Mucosa of rectum (tissue), 2 donors: ENCODE data around the gene MARCO.
"Not testable (repeated sequence)": the region's sequence is repeated elsewhere in the genome, so short reads cannot be mapped to it uniquely, and the experiment has no call there.

Experiments
- H3K27ac ChIP-seq, 2 donors: one replicate each; pipeline ENCODE4 v1.7.0; 2013; ENCODE audit warnings: inconsistent platforms in 2 of 2, low read depth in 2 of 2, low read length in 2 of 2
- H3K27me3 ChIP-seq, 2 donors: one replicate each; pipeline ENCODE4 v1.7.0; 2013; ENCODE audit warnings: low read length in 2 of 2; ENCODE audit not compliant: control insufficient read depth in 2 of 2, insufficient read depth in 2 of 2
- H3K36me3 ChIP-seq, 2 donors: one replicate each; pipeline ENCODE4 v1.7.0; 2013; ENCODE audit warnings: low read length in 2 of 2; ENCODE audit not compliant: control insufficient read depth in 2 of 2, insufficient read depth in 2 of 2
- H3K4me1 ChIP-seq, 2 donors: one replicate each; pipeline ENCODE4 v1.7.0; 2013; ENCODE audit warnings: low read length in 2 of 2, mild to moderate bottlenecking in 1 of 2; ENCODE audit not compliant: control insufficient read depth in 2 of 2, insufficient read depth in 2 of 2
- H3K4me3 ChIP-seq, 2 donors: one replicate each; pipeline ENCODE4 v1.7.0; 2013; ENCODE audit warnings: low read length in 2 of 2
- H3K9ac ChIP-seq, 2 donors: one replicate each; pipeline ENCODE4 v1.7.0; 2013; ENCODE audit warnings: low read length in 2 of 2, low read depth in 1 of 2, mild to moderate bottlenecking in 1 of 2
- H3K9me3 ChIP-seq, 2 donors: one replicate each; pipeline ENCODE4 v1.7.0; 2013; ENCODE audit warnings: low read length in 2 of 2; ENCODE audit not compliant: control insufficient read depth in 2 of 2
- donor health status: healthy.
- donor health status: Normal muscosa, but diverticular disease.

MARCO gene

DNA sequence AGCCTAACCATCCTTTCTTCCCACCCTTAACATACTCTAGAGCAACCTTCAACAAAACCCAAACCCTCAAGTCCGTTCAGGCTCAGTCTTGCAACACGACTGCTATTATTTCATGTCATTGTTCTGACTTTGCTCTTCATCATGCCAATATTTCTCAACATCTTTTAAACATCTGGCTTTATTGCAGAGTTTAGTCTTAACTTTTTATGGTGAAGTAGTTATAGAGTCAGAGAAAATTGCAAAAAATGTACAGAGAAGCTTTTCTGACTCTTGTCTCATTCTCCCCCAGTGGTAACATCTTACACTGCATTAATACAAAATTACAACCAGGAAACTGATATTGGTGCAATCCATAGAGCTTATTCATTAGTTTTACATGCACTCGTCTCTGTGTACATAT is 3.9 kb downstream of the MARCO start:
- Histone ChIP-seq H3K4me3 (no peak overlapping the region), H3K9me3 (no peaks in the 10 kb centered on the region), H3K27me3 (no peaks in the 10 kb centered on the region), H3K9ac (no peak overlapping the region), H3K4me1 (no peaks in the 10 kb centered on the region), H3K36me3 (no peaks in the 10 kb centered on the region), H3K27ac (no peak overlapping the region)

DNA sequence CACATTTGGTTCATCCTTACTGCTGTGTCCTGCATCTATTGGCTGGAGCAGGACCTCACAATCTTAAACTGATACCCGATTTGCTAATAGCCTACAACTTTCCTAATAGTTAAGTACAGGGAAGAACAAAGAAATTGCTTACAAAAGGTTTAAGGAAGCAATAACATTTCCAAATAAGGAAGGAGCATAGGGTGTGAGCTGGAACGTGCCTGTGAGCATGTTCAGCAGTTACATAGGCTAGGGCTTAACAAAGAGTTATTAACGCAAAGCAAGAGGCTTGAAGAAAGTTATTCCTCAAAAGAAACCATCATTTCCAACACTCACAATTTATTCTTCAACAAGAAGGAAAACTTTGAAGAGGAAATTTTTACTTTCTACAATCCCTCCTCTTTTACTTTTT is 6.3 kb downstream of the MARCO start:
- H3K9ac ChIP-seq, H3K4me1 ChIP-seq, H3K4me3 ChIP-seq, H3K27ac ChIP-seq, H3K36me3 ChIP-seq, H3K27me3 ChIP-seq, H3K9me3 ChIP-seq: not testable (repeated sequence)

DNA sequence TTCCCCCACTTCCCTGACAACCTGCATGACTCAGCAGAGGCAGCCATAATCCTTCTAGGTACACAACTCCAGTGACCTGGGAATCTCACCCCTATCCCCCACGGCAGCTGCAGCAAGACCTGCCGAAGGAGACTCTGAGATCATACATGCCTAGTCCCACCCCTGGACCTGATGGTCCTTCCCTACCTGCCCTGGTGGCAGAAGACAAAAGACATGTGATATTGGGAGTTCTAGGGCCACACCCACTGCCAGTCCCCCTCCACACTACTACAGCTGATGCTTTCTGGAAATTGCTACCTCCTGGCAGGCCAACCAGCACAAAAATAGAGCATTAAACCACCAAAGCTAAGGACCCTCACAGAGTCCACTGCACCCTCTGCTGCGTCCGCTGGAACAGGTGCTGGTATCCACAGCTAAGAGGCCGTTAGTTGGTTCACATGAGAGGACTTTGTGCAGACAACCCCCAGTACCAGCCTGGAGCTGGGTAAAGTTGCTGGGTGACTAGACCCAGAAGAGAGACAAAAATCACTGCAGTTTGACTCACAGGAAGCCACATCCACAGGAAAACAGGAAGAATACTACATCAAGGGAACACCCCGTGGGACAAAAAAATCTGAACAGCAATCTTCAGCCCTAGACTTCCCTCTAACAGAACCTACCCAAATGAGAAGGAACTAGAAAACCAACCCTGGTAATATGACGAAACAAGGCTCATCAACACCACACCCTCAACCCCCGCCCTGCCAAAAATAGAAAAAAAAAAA is 12.5 kb downstream of the MARCO start:
- Histone ChIP-seq H3K9me3 (no peaks in the 10 kb centered on the region), H3K4me3 (no peak overlapping the region), H3K4me1 (peaks cover 0 to 4% of the 10 kb centered on the region in 2 donors), H3K9ac (no peak overlapping the region), H3K27me3 (no peaks in the 10 kb centered on the region), H3K27ac (no peak overlapping the region), H3K36me3 (no peaks in the 10 kb centered on the region)

DNA sequence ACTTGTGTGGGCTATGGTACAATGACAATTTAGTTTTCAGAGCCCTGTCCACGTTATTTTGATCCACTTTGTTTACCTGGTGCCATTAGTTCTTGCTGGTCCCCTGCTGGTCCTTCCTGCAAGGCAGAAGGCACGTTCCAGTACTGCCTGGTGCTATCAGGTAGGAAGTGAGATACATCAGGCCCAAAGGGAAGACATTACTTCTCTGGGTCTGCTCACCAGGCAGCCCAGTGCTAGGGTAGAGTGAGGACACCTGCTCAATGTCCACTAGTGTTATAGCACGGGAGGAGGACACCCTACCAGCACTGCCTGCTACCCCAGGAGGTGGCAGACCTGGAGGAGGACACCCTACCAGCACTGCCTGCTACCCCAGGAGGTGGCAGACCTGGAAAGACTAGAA is 23.7 kb downstream of the MARCO start:
- Histone ChIP-seq H3K9me3 (no peaks in the 10 kb centered on the region), H3K9ac (no peak overlapping the region)

DNA sequence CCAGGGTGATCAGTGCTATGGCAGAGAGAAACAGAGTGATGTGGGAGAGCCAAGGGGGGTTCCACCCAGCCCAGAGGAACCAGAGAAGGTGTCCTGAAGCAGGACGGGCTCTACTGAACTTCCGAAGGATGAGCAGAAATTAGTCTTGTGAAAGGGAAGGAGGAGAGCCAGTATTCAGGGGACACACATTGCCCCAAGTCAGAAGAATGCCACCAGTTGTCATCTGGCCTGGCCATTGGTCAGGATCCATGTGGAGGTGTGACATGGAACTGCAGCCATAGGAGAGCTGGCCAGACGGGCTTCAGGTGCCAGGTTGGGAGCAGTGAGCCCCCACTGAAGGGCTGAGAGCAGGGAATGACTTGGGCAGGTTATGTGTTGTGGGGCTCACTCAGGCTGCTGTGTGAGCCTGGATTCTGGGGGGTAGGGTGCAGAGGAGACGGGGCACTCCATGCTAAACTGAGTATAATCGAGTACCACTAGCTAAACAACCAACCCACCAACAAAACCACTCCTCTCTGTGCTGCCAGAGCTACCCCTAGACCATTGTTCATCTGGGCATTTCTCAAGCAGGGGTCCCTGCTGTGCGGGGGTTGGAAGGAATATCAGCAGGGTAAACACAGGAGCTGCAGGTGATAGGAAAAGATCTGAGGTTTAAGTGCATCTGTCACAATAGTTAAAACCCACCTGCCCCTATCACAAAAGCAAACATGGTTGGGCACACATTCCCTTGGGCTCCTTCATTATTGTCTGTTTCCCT is 25.3 kb downstream of the MARCO start:
- H3K4me1 ChIP-seq, result no peaks in the 10 kb centered on the region
- H3K27ac ChIP-seq, result no peak overlapping the region
- H3K9me3 ChIP-seq, result no peaks in the 10 kb centered on the region
- H3K36me3 ChIP-seq, result no peaks in the 10 kb centered on the region
- H3K27me3 ChIP-seq, result no peaks in the 10 kb centered on the region
- no peak overlapping the region for H3K9ac ChIP-seq
- H3K4me3 ChIP-seq, result no peak overlapping the region

More for the DNA sequence above, 23.7 kb downstream of the MARCO start:
- Histone ChIP-seq H3K27me3 (no peaks in the 10 kb centered on the region), H3K4me3 (no peak overlapping the region), H3K4me1 (no peaks in the 10 kb centered on the region), H3K27ac (no peak overlapping the region), H3K36me3 (no peaks in the 10 kb centered on the region)

DNA sequence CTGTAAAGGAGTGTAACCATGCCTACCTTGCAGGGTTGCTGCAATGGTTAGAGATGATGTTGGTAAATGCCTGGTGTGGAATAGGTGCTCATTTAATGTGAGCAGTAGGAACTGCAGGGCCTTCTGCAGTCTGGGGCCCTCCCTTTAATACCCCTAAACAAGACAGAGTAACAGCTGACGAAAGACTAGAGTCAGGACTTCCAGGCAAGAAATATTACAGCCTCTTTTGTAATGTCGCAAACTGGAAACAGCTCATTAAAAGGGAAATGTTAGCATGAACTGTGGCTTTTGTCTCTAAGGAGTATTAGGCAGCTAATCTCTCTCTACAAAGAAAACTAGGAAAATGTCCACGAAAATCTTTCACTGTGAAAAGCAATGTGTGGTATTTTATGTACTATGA is 26.0 kb downstream of the MARCO start:
- no peaks in the 10 kb centered on the region for H3K27me3 ChIP-seq
- no peak overlapping the region for H3K27ac ChIP-seq
- no peaks in the 10 kb centered on the region for H3K36me3 ChIP-seq
- no peaks in the 10 kb centered on the region for H3K9me3 ChIP-seq
- no peaks in the 10 kb centered on the region for H3K4me1 ChIP-seq
- H3K4me3 ChIP-seq, result no peak overlapping the region
- H3K9ac ChIP-seq, result no peak overlapping the region

DNA sequence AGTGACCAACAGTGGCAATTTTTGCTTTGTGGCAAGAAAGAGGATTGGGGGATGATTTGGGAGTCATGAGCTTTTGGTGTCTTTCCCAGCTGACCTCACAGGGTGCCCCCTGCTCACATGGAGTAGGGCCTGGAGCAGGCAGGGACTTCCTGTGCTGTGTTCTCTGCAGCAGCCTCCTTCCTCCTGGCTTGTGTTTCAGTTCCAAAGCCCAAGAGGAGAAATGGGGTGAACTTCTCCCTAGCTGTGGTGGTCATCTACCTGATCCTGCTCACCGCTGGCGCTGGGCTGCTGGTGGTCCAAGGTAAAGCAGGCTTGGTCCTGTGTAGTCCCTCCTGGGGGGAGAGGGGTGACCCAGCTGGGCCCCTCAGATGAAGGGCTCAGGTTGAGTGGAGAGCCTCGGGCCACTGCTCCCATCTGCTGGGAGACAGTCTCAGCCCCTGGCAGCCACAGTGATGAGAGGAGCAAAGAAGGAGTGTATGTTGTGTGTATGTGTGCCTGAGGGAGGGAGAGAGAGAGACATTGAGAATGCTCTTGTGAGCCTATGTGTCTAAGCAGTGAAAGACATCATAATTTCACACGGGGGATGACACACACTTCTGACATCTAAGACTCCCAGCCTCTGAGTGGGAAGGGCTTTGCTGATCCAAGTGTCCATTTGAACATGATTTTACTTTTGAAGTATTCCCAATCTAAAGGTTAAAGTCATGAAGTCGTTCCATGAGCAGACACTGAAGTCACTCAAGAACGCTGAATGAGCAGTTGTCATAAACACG is 27.2 kb downstream of the MARCO start:
- no peak overlapping the region for H3K4me3 ChIP-seq
- H3K4me1 ChIP-seq, result no peaks in the 10 kb centered on the region
- H3K9me3 ChIP-seq, result no peaks in the 10 kb centered on the region
- H3K9ac ChIP-seq, result no peak overlapping the region
- no peaks in the 10 kb centered on the region for H3K27me3 ChIP-seq
- H3K27ac ChIP-seq, result no peak overlapping the region
- no peaks in the 10 kb centered on the region for H3K36me3 ChIP-seq

DNA sequence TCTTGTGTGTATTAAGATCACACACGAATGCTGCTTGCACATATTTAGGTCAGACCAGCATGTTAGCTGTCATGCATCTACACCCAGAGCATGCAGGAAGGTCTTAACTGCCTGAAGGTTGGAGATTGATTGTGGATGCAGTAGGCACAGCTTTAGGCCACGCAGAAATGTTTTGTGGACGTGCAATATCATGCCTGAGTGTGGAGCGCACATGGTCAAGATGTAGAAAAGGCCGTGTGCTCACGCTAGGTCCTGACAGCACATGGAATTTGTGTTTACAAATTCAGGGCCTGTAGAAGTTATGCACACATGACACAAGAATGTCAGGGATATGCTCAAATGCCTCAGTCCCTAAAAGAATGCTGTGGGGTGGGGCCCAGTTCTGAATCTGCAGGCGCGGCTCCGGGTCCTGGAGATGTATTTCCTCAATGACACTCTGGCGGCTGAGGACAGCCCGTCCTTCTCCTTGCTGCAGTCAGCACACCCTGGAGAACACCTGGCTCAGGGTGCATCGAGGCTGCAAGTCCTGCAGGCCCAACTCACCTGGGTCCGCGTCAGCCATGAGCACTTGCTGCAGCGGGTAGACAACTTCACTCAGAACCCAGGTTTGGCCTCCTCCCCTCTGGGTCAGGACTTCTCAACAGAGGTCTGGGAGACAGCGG is 27.9 kb downstream of the MARCO start:
- no peaks in the 10 kb centered on the region for H3K27me3 ChIP-seq
- no peaks in the 10 kb centered on the region for H3K4me1 ChIP-seq
- H3K36me3 ChIP-seq, result no peaks in the 10 kb centered on the region
- no peaks in the 10 kb centered on the region for H3K9me3 ChIP-seq
- H3K27ac ChIP-seq, result no peak overlapping the region
- H3K9ac ChIP-seq, result no peak overlapping the region
- no peak overlapping the region for H3K4me3 ChIP-seq

DNA sequence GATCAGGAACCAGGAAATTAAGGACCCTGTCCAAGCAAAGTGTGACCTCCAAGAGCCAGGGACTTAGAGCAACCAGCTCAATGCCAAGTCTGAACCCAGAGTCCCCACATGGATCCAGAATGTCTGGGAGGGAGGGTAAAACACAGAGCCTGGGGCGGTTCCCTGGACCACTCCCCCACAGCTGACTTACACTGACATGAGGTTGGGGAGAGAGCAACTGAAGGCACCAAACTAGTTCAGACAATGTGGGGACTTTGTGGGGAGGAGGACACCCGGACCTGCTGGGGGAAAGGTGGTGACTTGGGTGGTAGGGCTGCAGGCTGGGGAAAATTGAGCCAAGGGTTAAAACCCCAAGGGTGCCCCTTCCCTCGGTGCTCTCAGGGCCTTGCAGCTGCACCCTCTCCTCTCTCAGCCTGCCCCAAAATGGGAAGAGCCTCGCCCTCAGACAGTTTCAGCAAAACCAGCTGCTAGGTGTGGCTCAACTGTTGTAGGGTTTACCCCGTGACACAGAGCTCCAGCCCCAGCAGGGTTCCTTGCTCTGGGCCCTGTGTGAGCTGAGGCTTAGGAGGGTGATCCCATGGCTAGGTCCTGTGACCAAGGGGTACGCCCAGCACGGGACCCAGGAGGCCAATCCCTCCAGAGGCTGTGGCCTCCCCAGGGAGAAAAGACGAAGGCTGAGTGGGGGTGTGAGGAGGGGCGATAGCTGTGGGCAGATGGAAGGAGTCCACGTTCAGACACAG is 28.6 kb downstream of the MARCO start:
- Histone ChIP-seq H3K27me3 (no peaks in the 10 kb centered on the region), H3K9me3 (no peaks in the 10 kb centered on the region), H3K27ac (no peak overlapping the region), H3K9ac (no peak overlapping the region), H3K4me3 (no peak overlapping the region), H3K36me3 (no peaks in the 10 kb centered on the region), H3K4me1 (no peaks in the 10 kb centered on the region)
